HG03097 (cell line): ENCODE results near the gene TSEN34.
"Not testable (repeated sequence)": the region's sequence is repeated elsewhere in the genome, so short reads cannot be mapped to it uniquely, and the experiment has no call there.

Experiments
- ATAC-seq: cut with Tn5 transposase; IDR thresholded peaks from one replicate; pipeline ENCODE4 v1.9.1; 2021; ENCODE audit not compliant: unreplicated experiment, low FRiP score

The TSEN34 gene

GRCh38 chr19:54229146-54229545, 38.0 kb downstream of the TSEN34 start:
- ATAC-seq: no peak

DNA sequence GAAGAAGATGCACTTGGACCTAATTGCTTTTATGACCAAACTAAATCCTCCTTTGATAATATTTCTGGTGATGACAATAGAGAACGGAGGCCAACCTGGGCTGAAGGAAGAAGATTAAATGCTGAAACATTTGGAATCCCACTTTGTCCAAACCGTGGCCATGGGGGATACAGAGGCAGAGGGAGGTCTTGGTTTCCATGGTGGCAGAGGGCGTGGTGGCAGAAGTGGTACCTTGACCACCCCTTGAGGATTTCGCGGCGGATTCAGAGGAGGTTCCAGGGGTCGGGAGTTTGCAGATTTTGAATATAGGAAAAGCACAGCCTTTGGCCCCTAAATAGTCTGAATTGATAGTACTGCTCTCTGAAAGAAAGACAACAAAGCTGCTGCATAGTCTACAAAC, 38.9 kb downstream of the TSEN34 start:
- ATAC-seq: no peak

- no peak for ATAC-seq
Observed at GRCh38 chr19:54231077-54231931, 40.2 kb downstream of the TSEN34 start.

- no peak for ATAC-seq
Observed at GRCh38 chr19:54233941-54234340, 42.8 kb downstream of the TSEN34 start.

DNA sequence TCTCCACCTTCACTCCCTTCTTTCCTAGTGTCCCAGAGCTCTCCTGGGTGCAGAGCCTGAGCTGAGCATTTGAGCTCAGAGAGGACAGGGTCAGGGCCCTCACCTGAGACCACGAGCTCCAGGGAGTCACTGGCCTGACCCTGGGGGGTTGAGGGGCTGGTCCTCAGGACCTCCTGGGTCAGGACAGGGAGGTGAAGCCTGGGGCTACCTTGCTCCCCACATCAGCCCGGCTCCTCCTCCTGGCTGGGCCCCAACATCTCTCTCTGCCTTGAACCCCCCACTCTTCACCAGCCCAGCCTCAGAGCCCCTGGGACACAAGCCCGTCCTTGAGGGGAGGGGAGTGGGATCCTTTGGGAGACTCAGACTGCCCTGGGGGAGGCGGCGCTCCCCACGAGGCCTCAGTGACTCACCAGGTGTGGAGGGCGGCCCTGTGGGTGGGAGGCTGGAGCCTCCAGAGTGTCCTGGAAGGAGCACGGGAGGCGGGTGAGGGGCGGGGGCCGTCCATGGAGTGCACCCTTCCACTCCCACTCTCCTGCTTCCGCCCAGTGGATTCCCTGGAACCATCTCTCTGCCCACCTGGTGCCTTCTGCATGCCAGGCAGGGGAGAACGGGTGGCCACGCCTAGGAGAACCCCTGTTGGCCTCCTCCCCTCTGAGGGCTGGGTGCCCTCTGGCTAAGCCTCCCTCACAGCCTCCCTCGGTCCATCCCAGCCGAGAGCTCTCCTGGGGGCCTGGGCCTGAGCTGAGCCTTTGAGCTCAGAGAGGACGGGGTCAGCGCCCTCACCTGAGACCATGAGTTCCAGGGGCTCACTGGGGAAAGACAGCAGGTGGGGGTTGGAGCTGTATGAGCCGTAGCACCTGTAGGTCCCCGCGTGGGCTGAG, 48.6 kb downstream of the TSEN34 start:
- not testable (repeated sequence) for ATAC-seq

DNA sequence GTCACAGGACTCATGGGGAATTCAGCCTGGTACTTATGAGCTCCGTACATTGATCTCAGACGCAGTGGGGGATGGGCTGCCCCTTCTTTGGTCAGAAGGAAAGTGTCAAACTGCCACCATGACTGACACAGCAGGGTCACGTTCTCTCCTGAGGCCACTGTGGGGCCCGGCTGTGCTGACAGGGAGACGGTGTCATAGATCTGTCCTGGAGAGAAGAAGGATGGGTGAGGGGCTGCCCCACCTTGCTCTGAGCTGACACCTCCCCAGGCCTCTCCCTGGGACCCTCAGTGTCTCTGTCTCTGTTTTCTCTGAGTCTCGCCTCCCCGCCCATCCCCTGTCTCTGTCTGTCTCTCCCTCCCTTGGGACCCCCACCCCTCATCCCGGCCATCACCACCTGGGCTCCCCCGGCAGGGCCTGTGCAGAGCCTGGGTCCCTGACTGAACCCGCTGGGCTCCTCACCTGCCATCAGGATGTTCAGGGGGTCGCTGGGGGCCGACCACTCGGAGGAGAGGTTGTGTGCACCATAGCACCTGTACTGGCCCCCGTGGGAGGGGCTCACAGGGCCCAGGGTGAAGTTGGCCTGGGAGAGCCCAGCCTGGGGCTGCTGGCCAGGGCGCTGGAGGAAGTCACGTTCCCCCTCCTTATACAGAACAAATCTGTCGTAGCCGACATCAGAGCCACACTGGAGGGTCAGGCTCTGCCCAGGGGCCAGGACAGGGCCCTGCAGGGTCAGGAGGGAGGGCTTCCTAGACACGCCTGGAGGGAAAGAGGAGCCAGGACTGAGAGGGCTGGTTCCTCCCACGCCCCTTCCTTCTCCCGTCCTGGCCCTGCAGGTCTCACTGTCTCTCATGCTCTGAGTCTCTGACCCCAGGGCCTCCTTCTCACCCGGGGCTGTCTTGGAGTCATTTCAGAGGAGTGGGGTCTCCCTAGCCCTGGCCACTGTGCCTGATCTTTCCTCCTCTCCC, 49.5 kb downstream of the TSEN34 start:
- not testable (repeated sequence) for ATAC-seq

DNA sequence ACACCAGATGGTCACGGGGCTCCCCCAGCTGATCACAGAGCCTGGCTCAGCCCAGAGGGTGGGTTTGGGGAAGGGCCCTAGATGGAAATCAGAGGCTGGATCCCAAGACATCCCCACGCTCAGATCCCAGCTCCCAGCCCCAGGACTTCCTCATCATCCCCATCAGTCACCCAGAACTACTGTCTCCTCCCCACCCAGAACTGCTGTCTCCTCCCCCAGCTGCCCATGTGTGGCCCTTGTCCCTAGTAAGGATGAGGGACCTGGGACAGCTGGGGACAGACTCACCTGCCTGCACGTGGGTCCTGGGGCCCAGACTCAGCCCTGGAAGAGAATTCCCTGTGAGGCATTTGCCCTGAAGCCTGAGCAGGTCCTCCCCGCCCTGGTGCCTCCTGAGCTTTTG, 51.1 kb downstream of the TSEN34 start:
- ATAC-seq: not testable (repeated sequence)

GRCh38 chr19:54242646-54243045, 51.5 kb downstream of the TSEN34 start, which contains the start of gene LILRA6:
Gene LILRA6, minus strand, starts transcription at chr19:54242790.
- not testable (repeated sequence) for ATAC-seq

DNA sequence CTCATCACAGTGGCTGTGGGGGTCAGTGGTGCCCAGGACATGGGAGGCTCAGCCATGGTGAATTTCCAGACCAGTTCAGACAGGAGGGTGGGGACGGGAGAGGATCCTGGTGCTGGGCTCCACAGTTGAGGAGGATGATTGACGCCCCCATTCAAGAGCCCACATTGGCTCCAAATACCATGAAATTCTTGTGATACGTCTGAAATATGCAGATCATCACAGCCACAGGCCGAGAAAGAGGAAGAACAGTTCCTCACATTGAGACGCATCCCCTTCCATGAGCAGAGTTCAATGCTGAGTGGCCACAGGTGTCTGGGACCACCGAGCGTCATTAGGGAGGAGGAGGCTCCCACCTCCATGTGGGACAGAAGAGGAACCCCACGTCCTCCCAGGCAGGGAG, 52.7 kb downstream of the TSEN34 start:
- not testable (repeated sequence) for ATAC-seq
